Measurements from ENCODE around the gene GPR65.
A peak's percentile ranks its signal among the peaks of the same experiment; 100 is the strongest.

Gene GPR65, protein sequence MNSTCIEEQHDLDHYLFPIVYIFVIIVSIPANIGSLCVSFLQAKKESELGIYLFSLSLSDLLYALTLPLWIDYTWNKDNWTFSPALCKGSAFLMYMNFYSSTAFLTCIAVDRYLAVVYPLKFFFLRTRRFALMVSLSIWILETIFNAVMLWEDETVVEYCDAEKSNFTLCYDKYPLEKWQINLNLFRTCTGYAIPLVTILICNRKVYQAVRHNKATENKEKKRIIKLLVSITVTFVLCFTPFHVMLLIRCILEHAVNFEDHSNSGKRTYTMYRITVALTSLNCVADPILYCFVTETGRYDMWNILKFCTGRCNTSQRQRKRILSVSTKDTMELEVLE

DNA sequence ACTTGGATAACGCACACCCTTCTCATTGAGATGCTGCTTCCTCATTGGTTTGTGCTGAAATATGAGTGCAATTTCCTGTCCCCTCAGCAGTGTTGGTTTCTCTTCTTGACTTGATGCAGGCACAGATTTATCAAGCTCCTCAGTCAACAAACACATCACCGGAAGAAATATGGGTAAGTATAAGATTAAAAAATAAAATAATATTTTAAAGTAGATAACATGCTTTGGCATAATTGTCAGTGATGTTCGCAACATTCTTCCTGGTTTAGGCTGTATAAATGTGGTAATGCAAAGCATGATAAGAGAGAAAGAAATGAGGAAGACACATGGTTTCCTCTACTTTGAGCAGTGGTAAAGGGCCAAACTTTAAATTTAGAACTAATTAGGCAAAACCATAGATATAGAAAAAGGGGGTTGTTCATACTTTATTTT, at the start of gene GPR65:
Gene GPR65, plus strand, starts transcription at position 86 of the 432 bp plus-strand sequence. CDS start 5,713 bp downstream, outside the sequence.
- no peak for DNase-seq (ENCODE audit: low read depth)

DNA sequence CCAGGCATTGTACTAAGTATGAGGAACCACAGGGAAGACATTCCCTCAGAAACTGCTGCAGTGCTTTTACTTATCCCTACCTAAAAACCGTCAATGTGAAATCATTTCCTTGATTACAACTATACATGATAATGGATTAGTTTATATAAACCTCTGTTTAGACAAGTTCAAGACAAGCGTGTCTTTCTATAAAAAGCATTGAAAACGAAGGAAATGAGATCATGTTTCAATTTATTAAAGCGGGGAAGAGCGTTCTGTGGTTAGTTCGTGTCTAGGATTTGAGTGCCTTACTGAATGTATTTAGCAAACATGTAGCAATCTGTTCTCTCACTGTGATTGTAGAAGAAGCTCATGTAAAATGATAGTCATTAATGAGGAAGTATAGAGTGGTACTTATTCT, 49.4 kb upstream of the GPR65 start:
- DNase-seq (ENCODE audit: low read depth) = no peak

DNA sequence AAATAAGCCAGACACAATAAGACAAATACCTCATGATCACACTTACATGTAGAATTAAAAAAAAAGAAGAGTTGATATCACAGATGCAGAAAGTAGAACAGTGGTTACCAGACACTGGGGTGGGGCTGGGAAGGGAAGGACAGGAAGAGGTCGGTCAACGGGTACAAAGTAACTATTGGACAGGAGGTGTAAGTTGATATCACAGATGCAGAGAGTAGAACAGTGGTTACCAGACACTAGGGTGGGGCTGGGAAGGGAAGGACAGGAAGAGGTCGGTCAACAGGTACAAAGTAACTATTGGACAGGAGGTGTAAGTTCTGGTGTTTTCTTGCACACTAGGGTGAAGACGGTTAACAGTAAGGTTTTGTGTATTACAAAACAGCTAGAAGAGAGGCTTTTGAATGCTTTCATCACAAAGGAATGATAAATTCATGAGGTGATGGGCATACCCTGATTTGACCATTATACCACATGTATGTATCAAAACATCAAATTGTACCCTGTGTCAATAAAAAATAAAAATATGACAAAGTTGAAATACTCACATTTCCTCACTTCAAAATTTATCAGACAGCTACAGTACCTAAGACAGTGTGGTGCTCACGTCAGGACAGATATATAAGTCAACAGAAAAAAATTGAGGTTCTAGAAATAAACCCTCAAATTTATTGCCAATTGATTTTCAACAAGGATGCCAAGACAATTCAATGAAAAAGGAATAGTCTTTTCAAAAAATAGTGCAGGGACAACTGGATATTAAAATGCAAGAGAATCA, 44.7 kb upstream of the GPR65 start:
- no peak for DNase-seq (ENCODE audit: low read depth)

DNA sequence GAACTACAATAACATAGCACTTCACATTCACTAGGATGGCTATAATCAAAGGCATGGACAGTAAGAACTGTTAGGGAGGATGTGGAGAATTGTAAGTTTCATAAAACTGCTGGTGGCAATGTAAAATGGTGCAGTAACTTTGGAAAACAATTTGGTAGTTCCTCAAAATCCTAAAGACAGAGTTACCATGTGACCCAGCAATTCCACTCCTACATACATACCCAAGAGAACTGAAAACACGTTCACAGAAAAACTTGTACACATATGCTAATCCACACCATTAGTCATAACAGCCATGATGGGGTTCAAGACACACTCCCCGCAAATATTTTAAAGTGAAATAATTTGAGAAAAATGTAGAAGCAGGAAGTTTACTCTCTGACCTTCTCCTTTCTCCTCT, 43.7 kb upstream of the GPR65 start:
- no peak for DNase-seq (ENCODE audit: low read depth)

DNA sequence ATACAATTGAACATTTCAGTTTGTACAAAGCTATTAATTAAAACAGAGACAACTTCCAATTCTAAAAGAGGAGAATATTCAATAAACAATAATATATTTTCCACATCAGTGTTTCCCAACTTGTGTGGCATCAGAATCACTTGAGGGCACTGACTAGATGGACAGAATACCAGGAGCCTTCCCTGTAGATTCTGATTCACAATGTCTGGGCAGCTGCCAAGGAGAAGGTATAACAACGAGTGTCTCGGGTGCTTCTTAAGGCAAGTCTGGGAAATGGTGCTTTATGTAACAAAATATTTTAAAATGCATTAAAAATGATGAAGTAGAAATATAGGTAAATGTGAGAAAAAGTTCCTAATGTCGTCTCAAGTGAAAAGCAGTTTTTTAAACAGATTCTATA, 38.1 kb upstream of the GPR65 start:
- no peak for DNase-seq (ENCODE audit: low read depth)

DNA sequence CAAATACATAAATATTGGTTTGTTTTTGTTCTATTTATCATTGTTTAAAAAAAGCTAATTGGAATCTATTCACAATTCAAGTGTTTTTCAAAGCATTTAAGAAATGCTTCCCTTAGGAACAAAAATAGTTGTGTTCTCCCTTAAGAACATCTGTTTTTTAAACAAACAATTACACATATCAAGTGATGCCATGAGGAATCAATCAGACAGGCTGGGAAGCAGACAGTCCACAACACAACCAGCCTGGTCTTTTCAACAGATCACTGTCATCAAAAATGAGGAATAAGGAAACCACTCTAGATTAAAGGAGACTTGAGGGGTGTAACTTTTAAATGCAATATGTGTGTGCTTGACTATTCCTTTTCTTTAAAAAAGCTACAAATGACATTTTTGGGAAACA, 37.4 kb upstream of the GPR65 start:
- no peak for DNase-seq (ENCODE audit: low read depth)

DNA sequence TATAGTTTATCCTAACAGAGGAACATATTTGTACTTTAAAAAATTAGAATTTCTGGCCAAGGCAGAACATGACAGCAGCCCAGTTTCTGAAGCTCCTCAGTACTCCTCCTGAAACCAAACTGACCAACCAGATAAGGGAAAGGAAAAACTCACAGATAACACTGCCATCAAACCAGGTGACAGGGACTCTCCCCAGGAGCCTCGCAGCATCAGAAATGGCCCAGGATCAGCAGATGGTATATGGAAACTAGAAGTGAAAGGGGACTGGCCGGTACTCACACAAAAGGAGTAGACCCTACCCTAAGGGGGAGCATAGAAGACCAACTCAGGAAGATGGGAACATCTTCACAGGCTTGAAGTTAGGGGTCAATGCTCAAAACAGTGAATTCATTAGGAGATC, 33.9 kb upstream of the GPR65 start:
- no peak for DNase-seq (ENCODE audit: low read depth)

DNA sequence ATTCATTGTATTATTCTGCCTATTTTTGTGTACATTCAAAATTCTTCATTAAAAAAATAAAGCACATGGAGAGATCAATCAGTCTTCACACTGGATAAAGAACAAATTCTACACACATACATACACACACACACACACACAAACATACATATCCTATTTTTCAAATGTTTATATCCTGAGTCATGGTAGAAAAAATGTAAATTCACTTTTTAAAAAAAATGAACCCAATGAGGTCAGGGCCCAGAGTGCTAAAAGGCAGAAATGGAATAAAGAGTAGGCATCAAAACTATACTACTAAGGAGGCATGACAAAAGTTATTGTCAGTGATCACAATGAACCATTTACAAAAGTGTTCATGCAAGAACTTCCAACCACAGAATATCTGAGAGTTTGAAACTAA, 29.3 kb upstream of the GPR65 start:
- DNase-seq (ENCODE audit: low read depth) = no peak

DNA sequence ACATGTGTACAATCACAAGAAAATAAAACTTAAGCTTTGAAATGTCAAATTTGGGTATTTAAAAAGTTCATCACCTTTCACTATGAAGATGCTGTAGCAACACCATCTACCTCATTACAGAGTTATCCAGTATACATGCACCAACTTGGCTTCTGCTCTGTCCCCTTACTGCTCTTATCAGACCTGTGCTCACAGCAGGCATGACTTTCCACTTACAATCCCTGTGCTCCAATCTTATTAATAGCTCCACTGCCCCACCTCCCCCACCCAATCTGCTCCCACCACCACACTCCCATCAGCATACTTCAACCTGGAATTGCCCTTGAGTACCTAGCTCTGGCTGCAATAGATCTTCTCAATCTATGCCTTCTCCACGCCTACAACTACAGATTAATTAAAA, 25.2 kb upstream of the GPR65 start:
- no peak for DNase-seq (ENCODE audit: low read depth)

DNA sequence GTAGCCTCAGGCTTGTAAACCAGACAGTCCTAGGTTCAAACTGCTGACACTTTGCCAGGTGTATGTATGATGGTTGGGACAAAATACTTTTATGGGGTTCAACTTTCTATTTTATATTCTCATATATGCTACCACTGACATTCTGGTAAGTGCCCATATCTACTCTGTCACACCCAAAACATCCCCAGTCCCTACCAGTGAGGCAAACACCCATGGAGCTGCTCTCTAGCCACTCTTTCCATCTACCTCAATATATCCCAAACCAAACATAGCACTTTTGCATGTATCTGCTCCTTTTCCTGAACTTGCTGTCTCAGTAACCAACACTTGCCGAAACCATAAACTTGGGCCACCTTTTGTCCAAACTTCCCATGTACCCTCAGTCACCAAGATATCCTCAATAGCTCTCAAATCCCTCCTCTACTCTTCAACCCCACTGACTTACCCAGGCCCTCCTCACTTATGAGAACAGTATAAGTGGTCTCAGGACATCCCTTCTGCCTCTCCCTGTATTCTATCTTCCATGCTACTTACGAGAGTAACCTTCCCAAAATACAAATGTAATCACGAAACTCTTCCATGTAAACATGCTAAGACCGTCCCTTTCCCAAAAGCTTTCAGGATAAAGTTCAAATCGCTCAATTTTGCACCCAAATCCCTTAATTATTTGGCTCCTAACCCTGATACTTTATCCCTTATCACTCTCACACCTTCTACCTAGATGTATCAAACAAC, 15.5 kb upstream of the GPR65 start:
- no peak for DNase-seq (ENCODE audit: low read depth)

DNA sequence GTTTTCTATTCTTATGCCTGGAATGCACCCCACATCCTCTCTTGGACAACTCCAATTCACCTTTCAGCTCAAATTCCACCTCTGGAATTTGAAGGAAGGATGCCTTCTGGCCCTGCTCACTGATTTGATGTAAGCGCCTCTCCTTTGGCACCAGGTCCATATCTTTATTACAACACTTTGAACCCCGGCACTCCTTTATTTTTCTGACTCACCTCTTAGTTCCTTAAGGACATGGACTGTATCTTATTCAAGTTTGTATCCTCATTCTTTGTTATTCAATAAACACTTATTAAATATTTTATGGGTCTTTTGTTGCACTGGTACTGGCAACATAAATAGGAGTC, 15.0 kb upstream of the GPR65 start:
- DNase-seq (ENCODE audit: low read depth) = no peak

DNA sequence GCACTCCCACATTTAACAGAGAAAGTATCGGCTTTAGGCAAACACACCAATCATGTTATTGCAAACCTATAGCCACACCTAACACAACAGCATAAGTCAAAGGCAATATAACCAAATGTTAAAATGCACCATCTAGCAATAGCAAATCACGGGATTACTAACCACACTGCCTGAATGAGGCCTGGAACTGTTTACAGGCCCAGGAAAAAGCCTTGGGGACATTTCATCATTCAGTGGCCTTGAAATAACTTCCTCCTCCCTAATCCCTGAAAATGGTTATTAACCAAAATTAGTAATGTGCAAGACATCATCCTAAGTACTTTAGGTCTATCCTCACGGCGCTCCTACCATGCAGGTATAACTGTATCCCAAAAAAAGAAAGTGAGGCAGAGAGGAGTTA, 14.3 kb upstream of the GPR65 start:
- DNase-seq (ENCODE audit: low read depth) = no peak

DNA sequence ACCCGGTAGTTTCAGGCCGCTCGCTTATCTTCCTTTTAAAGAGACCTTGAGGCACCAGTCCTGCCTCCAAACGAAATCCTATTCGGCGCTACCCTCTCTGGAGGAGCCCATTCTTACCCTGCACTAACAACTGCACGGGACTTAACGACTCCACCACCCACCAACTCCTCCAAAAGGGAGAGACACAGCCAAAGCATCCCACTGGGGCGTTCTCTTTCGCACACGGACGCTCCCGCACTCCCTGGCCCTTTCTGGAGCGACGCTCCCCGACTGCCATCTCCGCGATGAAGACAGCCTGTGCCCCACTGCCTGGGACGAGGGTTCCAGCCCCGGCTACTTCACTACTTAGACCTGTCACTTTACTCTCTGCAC, 12.6 kb upstream of the GPR65 start:
- DNase-seq (ENCODE audit: low read depth) = no peak

DNA sequence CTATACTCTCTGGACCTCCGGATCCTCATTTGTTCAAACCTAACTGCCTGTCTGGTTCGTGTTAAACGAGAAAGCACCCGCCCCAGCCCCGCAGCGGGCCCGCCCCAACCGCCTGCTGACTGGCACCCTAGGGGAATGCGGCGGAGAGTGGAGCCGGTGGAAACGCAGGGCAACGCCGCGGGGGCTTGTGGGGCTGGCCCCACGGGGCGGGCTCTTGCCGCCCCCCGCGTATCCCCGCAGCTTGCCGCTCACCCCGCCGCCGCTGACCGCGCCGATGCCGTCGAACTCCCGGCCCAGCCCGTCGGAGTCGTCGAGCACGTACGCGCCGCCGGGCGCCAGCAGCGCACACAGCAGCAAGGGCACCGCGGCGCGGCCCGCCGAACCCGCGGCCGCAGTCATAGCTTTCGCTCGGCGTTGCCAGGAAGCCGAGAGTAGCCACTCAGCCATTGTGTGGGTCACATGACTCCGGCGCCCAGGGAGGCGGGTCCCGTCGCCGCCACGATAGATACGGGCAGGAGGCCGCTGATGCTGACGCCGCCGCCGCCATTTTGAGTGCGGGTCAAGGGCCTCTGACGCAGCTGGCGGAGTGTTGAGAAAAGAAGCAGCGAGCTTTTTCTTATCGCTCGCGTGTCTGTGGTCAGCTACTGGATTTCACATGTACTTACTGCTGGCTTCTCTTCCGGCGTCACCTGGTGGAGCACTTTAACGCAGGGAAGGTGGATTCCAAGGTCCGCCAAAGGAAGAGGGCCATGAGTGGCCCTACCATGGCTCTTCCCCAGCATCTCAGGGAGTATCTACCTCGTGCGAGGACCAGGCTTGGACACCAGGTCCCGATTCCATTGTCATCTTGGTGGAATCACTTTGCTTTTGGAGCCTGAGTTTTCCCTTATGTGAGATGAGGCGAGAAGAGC, 12.0 kb upstream of the GPR65 start, which contains the start of gene GALC:
Gene GALC, minus strand, starts transcription at position 465 of the 911 bp plus-strand sequence. Its CDS starts 18 bp downstream, at position 447.
- DNase-seq (ENCODE audit: low read depth) = peak; percentile 92

DNA sequence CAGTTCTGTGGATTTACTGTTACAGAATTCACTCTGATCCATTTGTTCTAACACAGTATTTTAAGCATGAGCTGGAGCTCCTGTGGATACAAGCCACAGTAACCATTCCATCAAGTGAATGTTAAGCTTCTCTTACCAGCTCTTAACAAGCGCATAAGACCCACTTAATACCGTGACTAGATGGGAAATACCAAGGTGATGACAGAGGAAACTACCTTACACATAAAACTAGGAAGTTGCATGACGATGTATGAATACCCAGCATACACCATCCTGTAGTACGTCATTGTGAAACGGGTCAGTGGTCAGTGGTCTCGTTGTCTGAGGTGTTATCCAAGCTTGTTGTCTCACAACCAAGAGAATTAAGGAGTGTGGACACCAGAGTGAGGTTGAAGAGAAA, 10.0 kb upstream of the GPR65 start:
- no peak for DNase-seq (ENCODE audit: low read depth)

DNA sequence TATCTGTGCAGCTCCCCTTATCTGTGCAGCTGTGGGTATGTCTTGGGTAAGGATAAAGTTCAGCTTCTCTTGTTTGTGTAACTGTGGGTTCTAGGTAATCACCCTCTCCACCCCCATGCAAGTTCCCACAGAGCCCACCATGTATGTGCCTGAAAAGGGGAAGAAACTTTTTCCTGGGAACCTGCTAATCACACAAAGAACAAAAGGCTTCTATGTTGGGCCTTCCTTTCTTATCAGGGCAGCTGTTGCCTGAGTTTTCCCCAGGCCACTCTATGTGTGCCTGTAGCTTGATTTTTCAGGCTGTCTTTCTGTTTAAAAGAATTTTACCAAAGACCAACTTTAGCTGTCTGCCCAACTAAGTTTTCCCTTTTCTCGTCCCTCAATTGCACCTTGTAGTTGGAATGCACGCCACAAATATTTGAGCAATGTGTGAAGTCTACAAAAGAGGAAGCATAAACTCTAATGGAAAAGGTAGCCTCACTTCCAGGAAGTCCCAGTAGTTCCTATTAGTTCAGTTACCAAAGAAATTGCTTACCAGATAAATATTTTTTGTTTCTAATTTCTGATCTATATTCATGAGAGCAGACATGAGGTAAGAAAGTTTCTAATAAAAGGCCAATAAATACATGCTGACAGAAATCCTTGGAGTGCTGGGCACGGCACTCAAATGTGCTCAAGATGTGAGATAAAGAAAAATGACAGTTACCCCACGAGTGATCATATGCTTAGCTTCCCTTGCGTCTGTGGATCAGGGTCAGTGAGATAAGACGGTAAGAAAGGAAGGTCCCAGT, 9.2 kb upstream of the GPR65 start:
- no peak for DNase-seq (ENCODE audit: low read depth)

DNA sequence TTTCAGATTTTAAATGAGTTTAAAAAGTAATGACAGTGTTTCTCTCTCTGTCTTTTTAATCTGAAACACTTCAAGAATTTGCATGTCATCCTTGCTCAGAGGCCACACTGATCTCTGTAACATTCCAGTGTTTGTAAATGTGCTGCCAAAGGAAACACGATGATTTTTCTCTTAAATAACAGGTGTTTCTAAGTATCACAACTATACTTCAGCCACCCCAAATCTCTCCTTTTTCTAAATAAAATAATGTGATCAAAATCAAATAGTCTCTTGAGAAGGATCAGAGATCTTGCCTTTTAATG, 8.7 kb upstream of the GPR65 start:
- no peak for DNase-seq (ENCODE audit: low read depth)

DNA sequence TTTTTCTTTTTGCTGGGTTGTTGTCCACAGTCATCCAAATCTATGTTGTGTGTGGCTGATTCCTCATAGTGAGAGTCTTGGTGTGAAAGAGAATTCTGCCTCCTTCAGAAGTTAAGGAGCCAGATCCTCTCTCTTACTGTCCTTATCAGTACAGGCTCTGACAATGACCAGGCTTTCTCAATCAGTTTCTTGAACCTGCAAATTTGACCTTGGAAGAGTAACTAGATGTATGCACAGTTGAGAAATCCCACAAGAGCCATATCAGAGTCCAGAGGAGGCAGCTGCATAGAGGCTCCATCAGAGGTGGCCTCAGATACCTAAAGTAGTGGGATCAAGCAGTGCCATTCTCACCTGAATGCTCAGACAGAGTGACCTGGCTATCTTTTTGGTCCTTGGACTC, 6.5 kb upstream of the GPR65 start:
- DNase-seq (ENCODE audit: low read depth) = no peak

DNA sequence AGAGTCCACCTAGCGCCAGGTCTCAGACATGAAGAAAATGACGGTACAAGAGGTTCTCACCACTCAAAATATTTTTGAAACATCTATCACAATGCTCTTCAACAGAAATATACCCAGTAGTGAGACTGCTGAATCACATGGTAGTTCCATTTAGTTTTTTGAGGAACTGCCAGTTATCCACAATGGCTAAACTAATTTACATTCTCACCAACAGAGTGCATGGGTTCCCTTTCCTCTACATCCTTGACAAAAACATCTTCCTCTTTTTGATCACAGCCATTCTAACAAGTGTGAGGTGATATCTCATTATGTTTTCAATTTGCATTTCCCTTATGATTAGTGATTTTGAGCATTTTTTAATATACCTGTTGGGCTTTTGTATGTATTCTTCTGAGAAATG, 5.7 kb upstream of the GPR65 start:
- DNase-seq (ENCODE audit: low read depth) = no peak

DNA sequence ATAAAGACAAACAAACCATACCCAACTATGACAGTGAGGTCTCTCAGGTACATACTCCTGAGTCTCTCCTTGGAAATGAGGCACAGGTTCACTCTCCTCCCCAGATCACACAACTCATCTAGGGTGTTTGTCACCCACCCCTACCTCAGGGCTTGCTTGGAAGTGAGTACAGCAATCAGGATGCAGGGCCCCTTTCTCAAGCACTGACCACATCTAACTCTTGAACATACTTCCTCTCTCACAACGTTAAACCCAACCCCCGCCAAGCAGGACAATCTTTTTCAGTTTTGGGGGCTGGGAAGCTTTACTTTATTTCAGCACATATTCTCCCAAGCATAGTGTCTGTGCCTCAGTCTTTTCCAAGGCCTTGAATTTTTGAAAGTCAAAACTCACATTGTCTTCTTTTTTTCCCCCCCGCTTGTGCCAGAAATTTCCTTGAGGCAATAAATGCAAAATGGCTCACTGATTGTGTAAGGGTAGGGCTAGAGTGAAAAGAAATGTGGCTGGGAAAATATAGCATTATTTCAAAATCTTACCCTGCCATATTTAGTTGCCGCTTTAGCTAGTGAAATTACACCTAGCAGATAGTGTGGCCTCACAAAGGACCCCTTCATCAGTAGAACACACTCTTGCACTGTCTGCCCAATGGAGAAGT, 2.4 kb upstream of the GPR65 start:
- DNase-seq (ENCODE audit: low read depth) = no peak

DNA sequence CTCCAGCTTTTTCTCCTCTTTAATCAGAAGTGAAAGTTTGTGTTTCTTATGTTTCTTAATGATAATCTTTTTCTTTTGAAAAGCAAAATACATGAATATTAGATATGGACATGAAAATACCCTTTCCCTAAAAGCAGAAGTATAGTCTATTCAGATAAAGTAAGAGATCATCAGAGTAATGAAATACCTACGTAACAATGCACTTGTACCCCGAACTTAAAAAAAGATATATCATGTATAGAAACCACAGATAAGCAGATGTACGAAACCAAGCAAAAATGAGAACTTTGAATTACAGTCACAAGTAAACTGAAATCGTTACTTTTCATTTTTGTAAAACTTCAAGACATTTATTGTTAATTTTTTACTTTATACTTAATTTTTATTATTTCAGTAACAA, 1.5 kb upstream of the GPR65 start:
- no peak for DNase-seq (ENCODE audit: low read depth)

Data from activated T-cell treated with anti-CD3 and anti-CD28 coated beads for 1 hour (primary cell).